NCI-H2196 treated with DMSO at 0.1 percent for 48 hours (cell line): ENCODE results near the gene LIG3.
"Not testable (repeated sequence)": the region's sequence is repeated elsewhere in the genome, so short reads cannot be mapped to it uniquely, and the experiment has no call there.

Experiments
- DNase-seq: peaks from one replicate; lab custom pipeline; 2025; ENCODE audit not compliant: unreplicated experiment; lab: John Stamatoyannopoulos, UW

Gene LIG3

GRCh38 chr17:34998205-34998604 is 17.9 kb downstream of the LIG3 start:
- no peak for DNase-seq

- no peak for DNase-seq
Measured at GRCh38 chr17:34999456-34999855, 19.1 kb downstream of the LIG3 start.

GRCh38 chr17:35000965-35001364 is 20.7 kb downstream of the LIG3 start:
- not testable (repeated sequence) for DNase-seq

GRCh38 chr17:35001549-35001948 is 21.2 kb downstream of the LIG3 start:
- DNase-seq, result no peak

- DNase-seq, result no peak
Measured at GRCh38 chr17:35002876-35003551, 22.7 kb downstream of the LIG3 start.

GRCh38 chr17:35003778-35004177 is 23.5 kb downstream of the LIG3 start:
- DNase-seq, result no peak

GRCh38 chr17:35006345-35006744 is 26.0 kb downstream of the LIG3 start:
- no peak for DNase-seq

GRCh38 chr17:35006961-35007360 is 26.6 kb downstream of the LIG3 start:
- DNase-seq, result no peak

- no peak for DNase-seq
Measured at GRCh38 chr17:35010093-35010492, 29.8 kb downstream of the LIG3 start.

- DNase-seq, result peak; percentile 27
Measured at GRCh38 chr17:35011671-35012216, 31.4 kb downstream of the LIG3 start.

GRCh38 chr17:35016369-35016768 is 36.1 kb downstream of the LIG3 start:
- no peak for DNase-seq

GRCh38 chr17:35017021-35017420 is 36.7 kb downstream of the LIG3 start:
- DNase-seq, result no peak

GRCh38 chr17:35018814-35019213 is 38.5 kb downstream of the LIG3 start:
- DNase-seq, result no peak

- DNase-seq, result no peak
Measured at GRCh38 chr17:35019386-35020179, 39.3 kb downstream of the LIG3 start.

- no peak for DNase-seq
Measured at GRCh38 chr17:35021520-35022380, 41.4 kb downstream of the LIG3 start.

- peak; percentile 46 for DNase-seq
Measured at GRCh38 chr17:35022536-35023063, 42.3 kb downstream of the LIG3 start.

GRCh38 chr17:35023538-35023937 is 43.2 kb downstream of the LIG3 start:
- no peak for DNase-seq

GRCh38 chr17:35025541-35025940 is 45.2 kb downstream of the LIG3 start:
- DNase-seq, result no peak

- DNase-seq, result not testable (repeated sequence)
Measured at GRCh38 chr17:35028097-35028496, 47.8 kb downstream of the LIG3 start.

GRCh38 chr17:35028531-35029262 is 48.4 kb downstream of the LIG3 start:
- DNase-seq, result no peak
